H7 (cell line): ENCODE measurements around the gene SPPL3. TPM values are rescaled to one million over a fixed set of nuclear protein-coding genes. Genes with fewer than 3 reads are reported as not detected.

Experiments used
- DNase-seq: peaks from one replicate; pipeline ENCODE4 v3.0.0; 2012
- H3K27me3 ChIP-seq: 2 replicates; pipeline ENCODE4 v1.6.0; 2011; ENCODE audit warnings: mild to moderate bottlenecking, low read length; ENCODE audit not compliant: control insufficient read depth, insufficient read depth
- H3K36me3 ChIP-seq: replicated peaks from 2 replicates; pipeline ENCODE4 v1.5.1; 2011; ENCODE audit warnings: low read length; ENCODE audit not compliant: control insufficient read depth, insufficient read depth
- H3K4me3 ChIP-seq: 2 replicates; pipeline ENCODE4 v1.5.1; 2011; ENCODE audit warnings: low read depth, mild to moderate bottlenecking, control low read depth, low read length, moderate library complexity; ENCODE audit not compliant: insufficient read depth
- total RNA-seq: library from RNA; depleted of rRNA; stranded (reverse); fragments of >200 nt; shearing (Covaris generic); gene quantifications from 2 replicates; pipeline ENCODE4 v1.2.3, GENCODE V29; 2014

Gene SPPL3
- total RNA-seq, 1 experiment from 2014 or later = 9.0 TPM

DNA sequence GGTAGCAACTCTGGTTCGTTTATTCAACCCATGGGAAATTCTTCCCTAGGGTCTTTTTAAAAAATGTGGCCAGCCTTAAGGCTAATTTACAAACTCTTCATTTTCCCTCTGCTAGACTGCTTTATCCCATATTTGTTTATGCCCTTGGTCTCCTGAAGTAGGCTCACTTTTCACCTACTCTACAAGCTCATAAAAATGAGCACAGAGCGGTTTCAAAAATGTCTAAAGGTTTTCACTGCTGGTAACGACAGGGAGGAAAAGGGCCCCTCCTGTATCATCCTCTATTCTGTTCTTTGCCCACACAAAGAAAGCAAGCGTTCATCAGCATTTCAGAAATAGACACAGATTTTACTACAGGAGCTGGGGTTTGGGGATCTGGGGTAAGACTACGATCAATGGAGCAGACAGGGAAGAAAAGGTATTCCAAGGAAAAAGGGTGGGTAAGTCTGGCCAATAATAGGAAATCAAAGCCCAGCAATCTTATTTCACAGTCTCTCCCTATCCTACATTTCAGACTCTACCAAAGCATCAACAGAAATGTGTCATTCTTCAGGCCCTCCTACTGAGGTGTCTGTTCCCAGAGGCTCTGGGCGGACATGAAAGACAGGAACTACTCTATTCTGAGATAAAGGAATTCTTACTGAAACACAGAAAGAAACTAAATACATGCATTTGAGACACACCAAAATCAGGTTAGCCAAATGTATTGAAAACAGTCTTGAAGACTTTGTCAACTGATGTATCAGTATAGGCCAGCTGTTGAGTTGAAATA is 86.4 kb downstream of the SPPL3 start:
- Histone ChIP-seq H3K4me3 (no peak overlapping the region), H3K36me3 (no peaks in the 10 kb centered on the region), H3K27me3 (no peaks in the 10 kb centered on the region)
- DNase-seq = no peak

DNA sequence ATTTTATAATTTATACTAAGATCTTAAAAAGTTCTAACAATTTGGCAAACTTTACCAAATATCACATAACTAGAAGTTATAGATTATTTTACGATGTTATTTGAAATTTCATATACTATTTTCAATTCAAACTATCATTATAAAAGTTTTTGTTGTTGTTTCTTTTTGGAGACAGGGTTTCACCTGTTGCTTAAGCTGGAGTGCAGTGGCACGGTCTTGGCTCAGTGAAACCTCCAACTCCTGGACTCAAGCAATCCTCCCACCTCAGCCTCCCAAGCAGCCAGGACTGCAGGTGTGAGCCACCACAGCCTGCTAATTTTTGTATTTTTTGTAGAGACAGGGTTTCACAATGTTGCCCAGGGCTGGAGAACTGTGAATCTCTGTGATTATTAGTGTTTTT is 87.8 kb downstream of the SPPL3 start:
- Histone ChIP-seq H3K27me3 (no peaks in the 10 kb centered on the region), H3K4me3 (no peak overlapping the region), H3K36me3 (no peaks in the 10 kb centered on the region)
- DNase-seq = no peak

DNA sequence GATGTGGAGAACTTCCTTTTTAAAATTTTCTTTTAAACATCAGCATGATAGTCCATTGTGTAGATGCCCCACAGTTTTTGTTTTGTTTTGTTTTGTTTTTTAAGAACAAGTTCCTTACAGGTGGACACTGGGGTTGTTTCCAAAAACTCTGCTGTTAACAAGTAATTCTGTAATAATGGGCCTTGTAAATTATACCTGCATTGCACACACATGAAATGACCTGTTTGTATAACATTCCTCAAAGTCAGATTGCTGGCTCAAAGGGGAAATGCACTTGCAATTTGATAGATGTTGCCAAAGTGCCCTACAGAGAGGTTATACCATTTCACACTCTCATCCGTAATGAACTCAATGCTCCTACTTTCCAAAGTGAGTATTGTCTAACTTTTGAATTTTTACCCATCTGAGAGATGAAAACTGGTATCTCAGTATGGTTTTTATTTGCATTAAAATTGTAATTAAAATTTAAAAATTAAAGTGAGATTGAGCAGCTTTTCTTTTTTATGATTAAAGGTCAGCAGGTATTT is 89.2 kb downstream of the SPPL3 start:
- DNase-seq = no peak
- H3K4me3 ChIP-seq = no peak overlapping the region
- no peaks in the 10 kb centered on the region for H3K27me3 ChIP-seq
- no peaks in the 10 kb centered on the region for H3K36me3 ChIP-seq

DNA sequence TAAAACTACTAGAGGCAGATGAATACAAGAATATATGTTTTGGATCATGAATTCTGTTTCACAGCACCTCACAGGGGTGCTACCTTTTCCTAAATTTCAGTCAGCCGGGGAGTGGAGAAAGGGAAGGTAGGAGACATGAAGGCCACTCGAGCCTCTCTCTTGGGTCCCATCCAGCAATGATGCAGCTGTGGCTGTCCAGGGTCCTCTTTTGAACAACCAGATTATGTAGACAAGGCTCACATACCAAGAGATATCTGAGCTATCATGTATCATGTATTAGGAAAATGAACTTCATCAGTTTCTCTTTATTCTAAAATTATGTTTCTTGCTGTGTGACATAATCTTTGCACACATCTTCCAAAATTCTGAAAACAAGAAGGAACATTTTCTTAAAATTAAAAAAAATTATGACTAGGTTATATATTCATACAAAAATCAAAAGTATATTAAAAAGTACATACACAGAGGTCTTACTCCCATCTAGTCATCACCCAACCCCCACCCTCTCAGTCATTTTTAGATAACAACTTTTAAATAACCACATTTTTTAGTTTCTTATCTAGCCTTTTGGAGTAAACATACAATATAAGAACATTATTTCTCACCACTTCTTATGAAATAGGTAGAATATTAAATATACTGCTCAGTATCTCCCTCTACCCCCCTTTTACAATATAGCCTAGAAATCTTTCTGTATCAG is 89.8 kb downstream of the SPPL3 start:
- DNase-seq = no peak
- H3K27me3 ChIP-seq = no peaks in the 10 kb centered on the region
- no peaks in the 10 kb centered on the region for H3K36me3 ChIP-seq
- H3K4me3 ChIP-seq = no peak overlapping the region

GRCh38 chr12:120813588-120814153 is 90.5 kb downstream of the SPPL3 start:
- H3K36me3 ChIP-seq = no peaks in the 10 kb centered on the region
- no peaks in the 10 kb centered on the region for H3K27me3 ChIP-seq
- H3K4me3 ChIP-seq = no peak overlapping the region
- DNase-seq = no peak

- Histone ChIP-seq H3K4me3 (no peak overlapping the region), H3K36me3 (no peaks in the 10 kb centered on the region), H3K27me3 (no peaks in the 10 kb centered on the region)
- no peak for DNase-seq
Observed at GRCh38 chr12:120810021-120810420, 94.1 kb downstream of the SPPL3 start.

- no peak for DNase-seq
- no peak overlapping the region for H3K4me3 ChIP-seq
- no peaks in the 10 kb centered on the region for H3K27me3 ChIP-seq
Observed at GRCh38 chr12:120804428-120804827, 99.7 kb downstream of the SPPL3 start.

GRCh38 chr12:120801146-120801545 is 103.0 kb downstream of the SPPL3 start:
- Histone ChIP-seq H3K36me3 (no peaks in the 10 kb centered on the region), H3K4me3 (no peak overlapping the region), H3K27me3 (no peaks in the 10 kb centered on the region)
- no peak for DNase-seq

More at GRCh38 chr12:120804428-120804827, 99.7 kb downstream of the SPPL3 start:
- H3K36me3 ChIP-seq = no peaks in the 10 kb centered on the region

DNA sequence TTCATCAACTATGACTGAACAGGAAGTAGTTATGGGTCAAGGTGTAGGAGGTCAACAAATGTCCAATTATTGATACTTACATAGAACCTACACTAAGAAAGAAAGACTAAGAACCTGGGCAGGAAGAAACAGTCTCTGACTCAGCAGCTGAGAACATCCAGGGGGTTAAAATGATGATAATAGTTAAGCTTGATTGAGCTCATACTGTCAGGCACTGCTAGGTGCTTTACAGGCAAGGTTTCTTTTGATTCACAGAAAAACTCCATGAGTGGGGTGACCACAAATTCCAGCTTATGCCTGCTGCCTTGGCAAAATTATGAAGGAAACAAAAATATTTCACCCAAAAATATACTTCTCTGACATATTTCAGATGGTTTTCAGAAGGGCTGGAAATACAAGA is 103.5 kb downstream of the SPPL3 start:
- Histone ChIP-seq H3K36me3 (no peaks in the 10 kb centered on the region), H3K4me3 (no peak overlapping the region), H3K27me3 (no peaks in the 10 kb centered on the region)
- no peak for DNase-seq

- Histone ChIP-seq H3K27me3 (no peaks in the 10 kb centered on the region), H3K36me3 (no peaks in the 10 kb centered on the region), H3K4me3 (no peak overlapping the region)
- no peak for DNase-seq
Observed at GRCh38 chr12:120799243-120800045, 104.7 kb downstream of the SPPL3 start.

DNA sequence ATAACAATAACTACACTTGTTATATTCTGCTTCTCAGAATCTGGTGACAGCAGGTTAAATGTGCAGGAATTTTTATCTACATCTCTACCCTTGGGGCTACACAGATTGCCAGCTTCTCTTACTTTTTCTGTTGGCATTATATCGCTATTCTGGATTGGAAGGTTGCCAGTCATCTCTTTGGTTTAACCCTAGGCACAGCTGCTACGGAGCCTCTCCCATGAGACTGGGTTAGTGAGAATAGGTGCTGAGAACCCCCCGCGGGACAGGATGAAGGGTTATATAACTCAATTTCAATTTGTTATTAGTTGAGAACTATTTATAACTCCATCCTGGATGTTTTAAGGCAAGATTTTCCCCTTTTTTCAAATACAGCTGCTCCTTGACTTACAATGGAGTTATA is 105.5 kb downstream of the SPPL3 start:
- no peak for DNase-seq
- no peak overlapping the region for H3K4me3 ChIP-seq
- no peaks in the 10 kb centered on the region for H3K36me3 ChIP-seq
- H3K27me3 ChIP-seq = no peaks in the 10 kb centered on the region

DNA sequence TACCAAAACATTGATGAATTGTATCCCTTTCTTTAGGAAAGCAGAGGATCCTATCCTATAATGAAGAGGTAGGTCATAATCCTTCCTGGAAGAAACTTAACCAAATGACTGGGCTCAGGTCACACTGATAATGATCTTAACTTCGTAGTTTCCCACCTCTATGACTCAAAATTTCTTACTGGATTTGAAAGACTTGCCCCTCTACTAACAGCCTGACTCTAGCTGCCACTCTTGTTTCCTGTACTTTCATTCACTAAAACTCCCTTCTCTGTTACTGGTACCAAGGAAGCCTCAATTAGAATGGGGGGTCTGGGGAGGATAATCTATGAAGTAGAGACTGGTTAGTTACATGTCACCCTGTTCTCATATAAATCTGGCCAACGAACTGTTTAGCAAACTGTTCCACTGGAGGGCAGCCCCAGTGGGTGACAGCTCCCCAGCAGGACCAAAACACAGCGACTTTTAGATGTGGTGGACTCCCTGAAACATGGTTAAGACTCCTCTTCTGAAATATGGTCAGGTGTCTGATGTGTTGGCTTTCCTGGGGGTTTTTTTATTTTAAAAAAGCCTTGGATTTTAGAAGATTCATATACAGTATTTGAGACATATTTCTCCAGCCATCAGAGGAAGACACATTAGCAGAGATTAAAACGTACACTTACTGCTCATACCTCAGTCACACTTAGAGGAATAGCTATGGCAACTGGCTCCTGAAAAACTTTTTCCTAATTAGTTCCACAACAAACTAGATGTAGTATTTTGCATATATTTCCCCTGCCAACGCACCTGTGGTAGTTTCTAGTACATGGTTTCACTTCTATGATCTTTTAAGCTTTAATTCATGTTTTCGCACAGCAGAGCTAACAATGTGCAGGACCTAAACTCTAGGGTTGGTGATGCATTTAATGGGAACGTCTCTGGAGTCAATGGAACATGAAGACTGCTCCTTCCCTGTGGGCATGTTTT is 106.2 kb downstream of the SPPL3 start:
- no peaks in the 10 kb centered on the region for H3K36me3 ChIP-seq
- no peak for DNase-seq
- H3K4me3 ChIP-seq = no peak overlapping the region
- no peaks in the 10 kb centered on the region for H3K27me3 ChIP-seq

DNA sequence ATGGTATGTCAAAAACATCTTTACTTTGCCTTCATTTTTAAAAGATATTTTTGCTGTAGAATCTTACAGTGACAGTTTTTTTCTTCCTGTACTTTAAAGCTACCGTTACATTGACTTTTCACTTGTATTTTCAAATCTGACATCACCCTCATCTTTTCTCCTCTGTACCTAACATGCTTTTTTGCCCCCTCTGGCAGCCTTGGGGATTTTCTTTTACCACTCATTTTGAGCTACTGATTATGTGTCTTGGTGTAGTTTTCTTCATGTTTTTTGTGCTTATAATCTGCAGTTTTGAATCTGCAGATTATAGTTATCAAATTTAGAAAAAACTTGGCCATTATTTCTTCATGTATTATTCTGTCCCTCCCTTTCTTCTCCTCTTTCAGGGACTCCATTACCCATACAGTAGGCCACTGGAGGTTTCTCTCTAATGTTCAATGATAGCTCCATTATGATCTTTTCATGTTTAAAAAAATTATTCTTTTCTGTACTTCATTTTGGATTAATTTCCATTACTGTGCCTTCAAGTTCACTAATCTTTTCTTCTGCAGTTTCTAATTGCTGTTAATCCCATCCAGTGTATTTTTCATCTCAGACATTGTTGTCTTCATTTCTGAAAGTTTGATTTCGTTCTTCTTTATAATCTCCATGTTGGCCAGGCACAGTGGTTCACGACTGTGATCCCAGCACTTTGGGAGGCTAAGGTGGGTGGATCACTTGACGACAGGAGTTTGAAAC is 108.5 kb downstream of the SPPL3 start:
- no peaks in the 10 kb centered on the region for H3K36me3 ChIP-seq
- no peak for DNase-seq
- no peak overlapping the region for H3K4me3 ChIP-seq
- H3K27me3 ChIP-seq = no peaks in the 10 kb centered on the region
